HG03045 (cell line): ENCODE measurements around the gene GBP7.
"Not testable (repeated sequence)": the region's sequence is repeated elsewhere in the genome, so short reads cannot be mapped to it uniquely, and the experiment has no call there.

Experiments
- ATAC-seq: cut with Tn5 transposase; IDR thresholded peaks from one replicate; pipeline ENCODE4 v1.9.1; 2021; ENCODE audit warnings: mild to moderate bottlenecking, moderate library complexity; ENCODE audit not compliant: unreplicated experiment

Gene GBP7

GRCh38 chr1:89171067-89171438 is 4.8 kb downstream of the GBP7 start:
- ATAC-seq: no peak

GRCh38 chr1:89170170-89171066 is 5.4 kb downstream of the GBP7 start:
- ATAC-seq: no peak

GRCh38 chr1:89169166-89169565 is 6.6 kb downstream of the GBP7 start:
- no peak for ATAC-seq

DNA sequence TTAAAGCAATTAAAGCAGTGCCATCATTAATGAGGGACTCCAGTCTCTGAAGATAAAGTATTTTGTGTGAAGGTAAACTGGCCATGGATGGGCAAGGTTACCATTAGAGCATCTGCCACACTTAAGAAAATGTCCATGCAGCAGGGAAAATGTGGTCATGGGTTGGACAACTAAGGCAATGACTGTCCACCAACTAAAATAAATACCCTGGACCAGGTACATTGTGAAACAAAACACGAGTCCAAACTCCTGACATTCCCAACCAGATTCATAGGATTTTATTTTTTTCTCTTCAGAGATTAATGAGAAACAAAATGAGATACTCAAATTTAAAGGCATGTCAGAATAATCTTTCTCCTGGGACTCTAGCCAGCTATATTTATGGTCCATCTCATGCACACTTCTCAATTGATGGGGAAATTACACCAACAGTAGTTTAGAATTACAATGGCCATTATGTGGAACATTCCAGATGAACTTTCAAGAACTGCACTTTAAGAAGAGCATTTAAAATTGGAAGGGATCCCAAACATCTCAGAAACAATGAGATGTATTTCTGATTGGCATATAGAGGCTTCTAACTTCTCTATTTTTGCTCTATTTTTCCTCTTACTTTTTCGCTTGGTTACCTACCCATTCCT is 8.1 kb downstream of the GBP7 start:
- ATAC-seq: no peak

- ATAC-seq: no peak
Measured at GRCh38 chr1:89166705-89167104, 9.1 kb downstream of the GBP7 start.

GRCh38 chr1:89165811-89166210 is 10.0 kb downstream of the GBP7 start:
- ATAC-seq: no peak

GRCh38 chr1:89151047-89151446 is 24.8 kb downstream of the GBP7 start:
- no peak for ATAC-seq

- ATAC-seq: no peak
Measured at GRCh38 chr1:89149976-89150375, 25.8 kb downstream of the GBP7 start.

GRCh38 chr1:89149229-89149628 is 26.6 kb downstream of the GBP7 start:
- no peak for ATAC-seq

DNA sequence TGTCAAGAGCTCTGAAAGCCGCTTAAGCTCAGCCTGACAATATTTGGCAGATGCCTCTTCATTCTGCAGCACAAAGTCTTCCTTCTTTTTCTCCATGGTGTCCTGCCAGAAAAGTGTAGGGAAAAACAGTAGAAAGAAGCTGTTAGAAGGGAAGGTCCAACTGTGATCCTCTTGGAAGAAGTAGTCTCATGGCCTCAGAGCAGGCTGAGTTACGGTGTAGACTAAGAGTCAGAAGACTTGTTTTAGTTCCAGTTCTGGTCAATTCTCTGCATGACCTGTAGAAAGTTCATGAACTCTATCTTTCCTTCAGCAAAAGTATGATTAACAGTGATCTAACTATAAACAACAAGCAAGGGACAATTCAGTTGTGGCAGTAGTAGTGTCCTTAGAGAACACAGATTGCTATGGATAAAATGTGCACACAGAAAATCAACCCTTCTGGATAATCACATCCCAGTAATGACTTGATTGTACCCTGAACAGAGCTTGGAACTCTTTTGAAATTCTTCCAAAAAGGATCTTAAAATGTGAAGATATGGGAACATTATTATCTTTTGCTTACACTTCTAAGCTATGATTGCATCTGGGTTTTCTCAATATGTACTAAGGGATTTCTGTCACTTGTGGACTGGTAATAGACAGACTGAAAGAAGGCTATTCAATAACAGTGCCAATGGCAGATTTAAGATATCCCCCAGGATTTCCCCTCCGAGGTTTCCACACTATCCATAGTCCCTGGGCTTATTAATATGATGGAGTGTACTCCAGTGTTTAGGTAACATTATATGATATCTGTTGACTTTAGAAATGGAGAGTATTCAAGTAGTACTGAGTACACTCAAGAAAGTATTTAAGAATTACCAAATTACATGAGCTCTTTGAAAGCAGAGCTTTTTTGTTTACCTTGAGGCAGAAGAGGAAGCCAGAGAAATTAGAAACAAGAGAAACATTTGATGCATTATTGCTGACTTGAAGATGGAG is 27.8 kb downstream of the GBP7 start:
- no peak for ATAC-seq

DNA sequence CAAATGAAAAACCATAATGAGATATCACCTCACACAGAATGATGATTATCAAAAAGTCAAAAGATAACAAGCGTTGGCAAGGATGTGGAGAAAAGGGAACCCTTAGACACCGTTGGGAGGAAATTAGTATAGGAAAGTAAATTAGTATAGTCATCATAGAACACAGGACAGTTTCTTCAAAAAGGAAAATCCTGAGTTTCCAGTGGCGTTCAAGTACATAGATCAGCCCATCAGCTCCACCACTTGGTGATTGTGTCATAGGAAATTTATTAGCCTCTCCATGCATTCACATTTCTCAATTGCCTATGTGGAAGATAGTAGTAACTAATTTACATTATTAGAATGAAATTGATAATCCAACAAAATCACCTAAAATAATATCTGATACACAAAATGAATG is 29.1 kb downstream of the GBP7 start:
- no peak for ATAC-seq

GRCh38 chr1:89143484-89143883 is 32.3 kb downstream of the GBP7 start:
- ATAC-seq: no peak

DNA sequence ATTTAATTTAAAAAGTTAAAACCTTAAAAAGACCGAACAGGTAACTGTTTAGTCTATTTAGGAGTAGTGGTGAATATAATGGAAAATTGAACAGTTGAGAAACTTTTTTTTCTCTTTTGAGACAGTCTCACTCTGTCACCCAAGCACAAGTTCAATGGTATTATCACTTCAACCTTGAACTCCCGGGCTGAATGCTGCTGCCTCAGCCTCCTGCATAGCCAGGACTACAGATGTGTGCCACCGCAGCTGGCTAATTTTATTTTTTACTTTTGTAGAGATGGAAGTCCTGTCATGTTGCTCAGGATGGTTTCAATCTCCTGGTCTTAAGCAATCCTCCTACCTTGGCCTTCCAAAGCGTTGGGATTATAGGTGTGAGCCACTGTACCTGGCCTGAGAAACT is 33.6 kb downstream of the GBP7 start:
- no peak for ATAC-seq

DNA sequence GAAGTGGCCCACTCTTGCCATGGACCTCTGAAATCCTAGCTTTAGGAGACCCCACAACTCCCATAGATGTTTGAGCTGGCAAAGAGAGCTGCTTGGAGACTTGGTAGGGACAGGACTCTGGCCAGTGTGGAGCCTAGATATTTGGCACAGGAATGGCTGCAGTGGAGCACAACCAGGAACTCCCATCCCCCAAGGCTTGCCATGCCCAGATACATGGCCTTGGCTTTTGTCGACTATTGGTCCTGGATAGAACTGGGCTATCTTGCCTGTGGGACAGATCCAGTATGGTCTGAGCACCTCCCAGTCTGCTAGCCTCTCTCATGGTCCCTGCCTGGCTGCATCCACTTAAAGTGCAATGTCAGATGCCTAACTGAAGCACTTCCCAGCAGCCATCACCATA is 42.1 kb downstream of the GBP7 start:
- no peak for ATAC-seq

GRCh38 chr1:89130716-89131115 is 45.1 kb downstream of the GBP7 start:
- no peak for ATAC-seq

DNA sequence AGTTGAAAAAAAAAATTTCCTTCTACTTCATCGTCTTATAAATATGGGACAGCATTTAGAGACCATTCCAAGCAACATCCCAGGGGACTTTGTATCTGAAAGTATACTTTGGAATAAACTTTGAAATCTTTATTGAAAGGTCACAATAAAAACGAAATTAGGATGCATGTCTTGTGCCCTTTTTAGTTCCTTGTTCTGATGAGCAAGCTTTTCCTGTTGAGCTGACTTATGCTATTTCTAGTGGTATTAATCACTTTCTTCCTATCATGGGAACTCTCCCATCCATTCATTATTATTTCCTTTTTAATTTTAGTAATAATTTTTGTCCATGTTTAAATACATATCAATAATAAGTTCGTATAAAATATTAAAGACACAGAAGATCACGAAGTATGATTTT is 45.9 kb downstream of the GBP7 start:
- no peak for ATAC-seq

- not testable (repeated sequence) for ATAC-seq
Measured at GRCh38 chr1:89128003-89128458, 47.8 kb downstream of the GBP7 start.

- ATAC-seq: not testable (repeated sequence)
Measured at GRCh38 chr1:89126602-89127565, 48.9 kb downstream of the GBP7 start.

- ATAC-seq: peak; percentile 71
Measured at GRCh38 chr1:89125913-89126580, 49.8 kb downstream of the GBP7 start, which contains the start of gene GBP2. TSS of gene GBP2 (minus strand) at chr1:89126114. CDS start at chr1:89121966, 4,148 bp downstream.
